Mucosa of rectum (tissue), 2 donors: Measurements from ENCODE around the gene TTC5.
"Not testable (repeated sequence)": the region's sequence is repeated elsewhere in the genome, so short reads cannot be mapped to it uniquely, and the experiment has no call there.

Source experiments
- H3K27ac ChIP-seq, 2 donors: one replicate each; pipeline ENCODE4 v1.7.0; 2013; ENCODE audit warnings: inconsistent platforms in 2 of 2, low read depth in 2 of 2, low read length in 2 of 2
- H3K27me3 ChIP-seq, 2 donors: one replicate each; pipeline ENCODE4 v1.7.0; 2013; ENCODE audit warnings: low read length in 2 of 2; ENCODE audit not compliant: control insufficient read depth in 2 of 2, insufficient read depth in 2 of 2
- H3K36me3 ChIP-seq, 2 donors: one replicate each; pipeline ENCODE4 v1.7.0; 2013; ENCODE audit warnings: low read length in 2 of 2; ENCODE audit not compliant: control insufficient read depth in 2 of 2, insufficient read depth in 2 of 2
- H3K4me1 ChIP-seq, 2 donors: one replicate each; pipeline ENCODE4 v1.7.0; 2013; ENCODE audit warnings: low read length in 2 of 2, mild to moderate bottlenecking in 1 of 2; ENCODE audit not compliant: control insufficient read depth in 2 of 2, insufficient read depth in 2 of 2
- H3K4me3 ChIP-seq, 2 donors: one replicate each; pipeline ENCODE4 v1.7.0; 2013; ENCODE audit warnings: low read length in 2 of 2
- H3K9ac ChIP-seq, 2 donors: one replicate each; pipeline ENCODE4 v1.7.0; 2013; ENCODE audit warnings: low read length in 2 of 2, low read depth in 1 of 2, mild to moderate bottlenecking in 1 of 2
- H3K9me3 ChIP-seq, 2 donors: one replicate each; pipeline ENCODE4 v1.7.0; 2013; ENCODE audit warnings: low read length in 2 of 2; ENCODE audit not compliant: control insufficient read depth in 2 of 2
- donor health status: healthy.
- donor health status: Normal muscosa, but diverticular disease.

The TTC5 gene

GRCh38 chr14:20306079-20306423 lies 300 bp upstream of the TTC5 start:
- H3K9me3 ChIP-seq = no peaks in the 10 kb centered on the region
- H3K27ac ChIP-seq = no peak overlapping the region
- peak overlapping the region; percentile 89 to 90 for H3K4me3 ChIP-seq
- H3K36me3 ChIP-seq = peaks cover 3 to 7% of the 10 kb centered on the region in 2 donors
- peaks cover 3 to 4% of the 10 kb centered on the region in 2 donors for H3K4me1 ChIP-seq
- no peaks in the 10 kb centered on the region for H3K27me3 ChIP-seq
- H3K9ac ChIP-seq = no peak overlapping the region

- Histone ChIP-seq H3K27ac (no peak overlapping the region), H3K9me3 (no peaks in the 10 kb centered on the region), H3K4me3 (no peak overlapping the region), H3K9ac (no peak overlapping the region), H3K27me3 (no peaks in the 10 kb centered on the region), H3K36me3 (peaks cover 27 to 37% of the 10 kb centered on the region in 2 donors), H3K4me1 (peaks cover 3 to 4% of the 10 kb centered on the region in 2 donors)
Observed at GRCh38 chr14:20302042-20302755, 3.6 kb downstream of the TTC5 start.

- H3K36me3 ChIP-seq = peaks cover 61 to 75% of the 10 kb centered on the region in 2 donors
Observed at GRCh38 chr14:20295067-20295466, 10.7 kb downstream of the TTC5 start.

GRCh38 chr14:20294636-20295035 lies 11.1 kb downstream of the TTC5 start:
- Histone ChIP-seq H3K27me3 (no peaks in the 10 kb centered on the region), H3K36me3 (peaks cover 64 to 79% of the 10 kb centered on the region in 2 donors), H3K9me3 (no peaks in the 10 kb centered on the region), H3K4me1 (no peaks in the 10 kb centered on the region), H3K27ac (no peak overlapping the region), H3K9ac (no peak overlapping the region), H3K4me3 (no peak overlapping the region)

More at GRCh38 chr14:20295067-20295466, 10.7 kb downstream of the TTC5 start:
- no peak overlapping the region for H3K4me3 ChIP-seq
- no peaks in the 10 kb centered on the region for H3K4me1 ChIP-seq
- H3K27me3 ChIP-seq = no peaks in the 10 kb centered on the region
- H3K9me3 ChIP-seq = no peaks in the 10 kb centered on the region
- no peak overlapping the region for H3K27ac ChIP-seq
- no peak overlapping the region for H3K9ac ChIP-seq

- H3K27me3 ChIP-seq, H3K36me3 ChIP-seq, H3K27ac ChIP-seq, H3K4me3 ChIP-seq, H3K9ac ChIP-seq, H3K4me1 ChIP-seq, H3K9me3 ChIP-seq: not testable (repeated sequence)
Observed at GRCh38 chr14:20281998-20282397, 23.8 kb downstream of the TTC5 start.

GRCh38 chr14:20280265-20280664 lies 25.5 kb downstream of the TTC5 start:
- H3K9ac ChIP-seq, H3K27ac ChIP-seq, H3K4me3 ChIP-seq, H3K36me3 ChIP-seq, H3K4me1 ChIP-seq, H3K27me3 ChIP-seq, H3K9me3 ChIP-seq: not testable (repeated sequence)

- H3K36me3 ChIP-seq = peaks cover 0 to 5% of the 10 kb centered on the region in 2 donors
- no peaks in the 10 kb centered on the region for H3K9me3 ChIP-seq
- no peak overlapping the region for H3K4me3 ChIP-seq
- no peak overlapping the region for H3K27ac ChIP-seq
- no peaks in the 10 kb centered on the region for H3K27me3 ChIP-seq
- H3K9ac ChIP-seq = no peak overlapping the region
- no peaks in the 10 kb centered on the region for H3K4me1 ChIP-seq
Observed at GRCh38 chr14:20278414-20278813, 27.3 kb downstream of the TTC5 start.

- Histone ChIP-seq H3K27me3 (no peaks in the 10 kb centered on the region), H3K27ac (no peak overlapping the region), H3K9ac (no peak overlapping the region), H3K4me3 (no peak overlapping the region), H3K9me3 (no peaks in the 10 kb centered on the region), H3K36me3 (peaks cover 0 to 5% of the 10 kb centered on the region in 2 donors), H3K4me1 (no peaks in the 10 kb centered on the region)
Observed at GRCh38 chr14:20277409-20277808, 28.3 kb downstream of the TTC5 start.

- Histone ChIP-seq H3K36me3 (peaks cover 0 to 5% of the 10 kb centered on the region in 2 donors), H3K9ac (no peak overlapping the region), H3K27ac (no peak overlapping the region), H3K9me3 (no peaks in the 10 kb centered on the region), H3K4me1 (no peaks in the 10 kb centered on the region), H3K4me3 (no peak overlapping the region), H3K27me3 (no peaks in the 10 kb centered on the region)
Observed at GRCh38 chr14:20274062-20274461, 31.7 kb downstream of the TTC5 start.

GRCh38 chr14:20264361-20264760 lies 41.4 kb downstream of the TTC5 start:
- H3K4me3 ChIP-seq, H3K9me3 ChIP-seq, H3K27ac ChIP-seq, H3K36me3 ChIP-seq, H3K27me3 ChIP-seq, H3K9ac ChIP-seq, H3K4me1 ChIP-seq: not testable (repeated sequence)
